HepG2 (cell line): ENCODE data around the gene BPIFB6. TPM values are rescaled to one million over a fixed set of nuclear protein-coding genes. Genes with fewer than 3 reads are reported as not detected.

Source experiments
- ATF1 ChIP-seq: IDR thresholded peaks from 2 replicates; pipeline ENCODE4 v1.6.1; 2016; ENCODE audit warnings: mild to moderate bottlenecking, control low read depth
- CCDC6 ChIP-seq: sonication (generic); formaldehyde crosslinking; IDR thresholded peaks from 2 replicates; pipeline ENCODE4 v1.8.1; 2022; ENCODE audit warnings: mild to moderate bottlenecking, missing genetic modification reagents, moderate library complexity
- MBNL3 ChIP-seq: fragments of 250-450 bp; sonication (Bioruptor Pico); conservative IDR thresholded peaks from 2 replicates; pipeline ENCODE4 v1.8.0; 2022; ENCODE audit warnings: mild to moderate bottlenecking, inconsistent platforms
- MIER3 ChIP-seq: IDR thresholded peaks from 2 replicates; pipeline ENCODE4 v1.6.1; 2016; ENCODE audit warnings: missing compliant biosample characterization, borderline replicate concordance
- NFAT5 ChIP-seq: sonication (generic); formaldehyde crosslinking; IDR thresholded peaks from 2 replicates; pipeline ENCODE4 v1.4.0; 2020; ENCODE audit warnings: missing genetic modification reagents
- SIX4 ChIP-seq: sonication (generic); formaldehyde crosslinking; IDR thresholded peaks from 2 replicates; pipeline ENCODE4 v1.4.0; 2020; ENCODE audit warnings: missing genetic modification reagents
- SP5 ChIP-seq: IDR thresholded peaks from 2 replicates; pipeline ENCODE4 v1.6.1; 2016; ENCODE audit warnings: low read depth, borderline replicate concordance
- TBX3 ChIP-seq: fragments of 450-650 bp; IDR thresholded peaks from 2 replicates; pipeline ENCODE4 v1.6.1; 2017; ENCODE audit warnings: antibody characterized with exemption, mild to moderate bottlenecking, inconsistent platforms, borderline replicate concordance
- TEF ChIP-seq: sonication (generic); formaldehyde crosslinking; IDR thresholded peaks from 2 replicates; pipeline ENCODE4 v1.5.0; 2020; ENCODE audit warnings: missing genetic modification reagents
- ZBTB20 ChIP-seq: sonication (generic); formaldehyde crosslinking; IDR thresholded peaks from 2 replicates; pipeline ENCODE4 v1.8.1; 2023; ENCODE audit warnings: missing genetic modification reagents, low read depth, mild to moderate bottlenecking, borderline replicate concordance
- ZBTB40 ChIP-seq, 2 experiments: fragments of 450-650 bp in 1 of 2; sonication (generic) in 1 of 2; formaldehyde crosslinking in 1 of 2; IDR thresholded peaks; 2 replicates each; pipeline versions ENCODE4 v1.6.1 to v1.8.0; 2016 to 2022; ENCODE audit warnings: antibody characterized with exemption in 1 of 2, mild to moderate bottlenecking in 1 of 2, missing genetic modification reagents in 1 of 2
- ZNF572 ChIP-seq: sonication (generic); formaldehyde crosslinking; IDR thresholded peaks from 2 replicates; pipeline ENCODE4 v1.5.1; 2020; ENCODE audit warnings: mild to moderate bottlenecking, missing genetic modification reagents
- polyA plus RNA-seq, 8 experiments: library from polyadenylated mRNA; depleted of rRNA in 3 of 8; stranded (reverse) in 7 of 8; unstranded in 1 of 8; fragments of >200 nt; fragmentation: Illumina TruSeq in 4 of 8; extraction: Trizol in 4 of 8; gene quantifications; 2 replicates each; pipeline versions ENCODE4 v1.2.1 to v1.2.3, GENCODE V29; 2011 to 2016; ENCODE audit warnings: low read depth in 4 of 8, missing spikeins in 1 of 8, mixed read lengths in 1 of 8; ENCODE audit not compliant: insufficient read depth in 1 of 8
- total RNA-seq, 5 experiments: library from RNA; depleted of rRNA; stranded (reverse); fragments of >200 nt; fragmentation: Illumina TruSeq; extraction: Trizol; gene quantifications; 2 replicates each; pipeline ENCODE4 v1.2.3, GENCODE V29; 2016; ENCODE audit warnings: low read depth in 1 of 5

Gene BPIFB6
- total and polyA plus RNA-seq, 2 of the 13 experiments (the other 11 are each of a cell fraction or from before 2014, with no cell fraction given), result 0.13 to 1.7 TPM

- TF ChIP-seq ZBTB40 (IDR thresholded peaks at IDR 0.05), result no peak
- TF ChIP-seq ZBTB40 (CRISPR knock-in tag; IDR thresholded peaks at IDR 0.05), result peak; percentile 86
- no peak; the same call in 1 of the 2 replicates for TF ChIP-seq CCDC6 (CRISPR knock-in tag)
- TF ChIP-seq MIER3 (CRISPR knock-in tag), result peak; percentile 71
- TF ChIP-seq ZBTB20 (CRISPR knock-in tag), result peak; percentile 86
- no peak for TF ChIP-seq MBNL3 (CRISPR knock-in tag)
- peak; percentile 34; the same call in 1 of the 2 replicates for TF ChIP-seq SIX4 (CRISPR knock-in tag)
- no peak for TF ChIP-seq TEF (CRISPR knock-in tag)
- TF ChIP-seq ATF1, result no peak
- peak; percentile 49 for TF ChIP-seq TBX3
- TF ChIP-seq ZNF572 (CRISPR knock-in tag), result peak; percentile 90
- TF ChIP-seq SP5, result peak; percentile 44; the same call in 1 of the 2 replicates
- 0 out of 2 replicates have a peak, but pooled peaks have one; percentile 35 for TF ChIP-seq NFAT5 (CRISPR knock-in tag)
These were observed 23.8 kb upstream of the BPIFB6 start, which contains the start of gene BPIFB2 (continued) for GRCh38 chr20:33007376-33008335.
